Neuronal stem cell (in vitro differentiated cells): Measurements from ENCODE around the gene CDC14B.

Source experiments
- DNase-seq: peaks from one replicate; pipeline ENCODE4 v3.0.0-alpha.2; 2013; ENCODE audit warnings: low spot score
- H2AFZ ChIP-seq: one replicate; pipeline ENCODE4 v1.6.1; 2013; ENCODE audit warnings: mild to moderate bottlenecking, low read length, inconsistent platforms
- H2AK5ac ChIP-seq: 2 replicates; pipeline ENCODE4 v1.6.1; 2013; ENCODE audit warnings: low read depth, mild to moderate bottlenecking, inconsistent platforms, low read length, moderate library complexity, mixed read lengths
- H2BK120ac ChIP-seq: 2 replicates; pipeline ENCODE4 v1.6.1; 2013; ENCODE audit warnings: low read depth, mild to moderate bottlenecking, inconsistent platforms, low read length, moderate library complexity, mixed read lengths
- H2BK12ac ChIP-seq: one replicate; pipeline ENCODE4 v1.6.1; 2013; ENCODE audit warnings: low read length, inconsistent platforms
- H2BK15ac ChIP-seq: 2 replicates; pipeline ENCODE4 v1.6.1; 2013; ENCODE audit warnings: mild to moderate bottlenecking, low read length, inconsistent platforms, mixed read lengths
- H2BK5ac ChIP-seq: one replicate; pipeline ENCODE4 v1.6.1; 2013; ENCODE audit warnings: inconsistent platforms, mild to moderate bottlenecking, low read length, moderate library complexity
- H3K14ac ChIP-seq: one replicate; pipeline ENCODE4 v1.6.1; 2013; ENCODE audit warnings: low read length, inconsistent platforms
- H3K18ac ChIP-seq: 2 replicates; pipeline ENCODE4 v1.6.1; 2013; ENCODE audit warnings: low read length, inconsistent platforms
- H3K23ac ChIP-seq: 2 replicates; pipeline ENCODE4 v1.6.1; 2013; ENCODE audit warnings: low read depth, mild to moderate bottlenecking, mixed read lengths, low read length, inconsistent platforms; ENCODE audit not compliant: poor library complexity
- H3K27ac ChIP-seq: replicated peaks from 3 replicates; pipeline ENCODE4 v1.5.1; 2013; ENCODE audit warnings: low read length, inconsistent platforms
- H3K27me3 ChIP-seq, 3 experiments: 2 replicates each; pipeline ENCODE4 v1.6.1; 2013; ENCODE audit warnings: low read length in 3 of 3, mild to moderate bottlenecking in 2 of 3, inconsistent platforms in 1 of 3, low read depth in 1 of 3, mixed read lengths in 1 of 3, moderate library complexity in 1 of 3; ENCODE audit not compliant: control insufficient read depth in 3 of 3, insufficient read depth in 3 of 3
- H3K36me3 ChIP-seq, 2 donors: replicated peaks in 1 of 2; 2 replicates each; pipeline ENCODE4 v1.6.1; 2013; ENCODE audit warnings: low read length in 2 of 2; ENCODE audit not compliant: control insufficient read depth in 2 of 2, insufficient read depth in 2 of 2
- H3K4ac ChIP-seq: 2 replicates; pipeline ENCODE4 v1.6.1; 2013; ENCODE audit warnings: inconsistent platforms, mild to moderate bottlenecking, low read length, moderate library complexity
- H3K4me1 ChIP-seq, 2 donors: 1 replicate in 1 of 2; 2 replicates in 1 of 2; pipeline ENCODE4 v1.6.1; 2013; ENCODE audit warnings: low read length in 2 of 2, low read depth in 1 of 2; ENCODE audit not compliant: control insufficient read depth in 2 of 2, insufficient read depth in 1 of 2
- H3K4me2 ChIP-seq: one replicate; pipeline ENCODE4 v1.6.1; 2013; ENCODE audit warnings: mild to moderate bottlenecking, low read length, inconsistent platforms; ENCODE audit not compliant: insufficient read depth, poor library complexity, severe bottlenecking
- H3K4me3 ChIP-seq, 2 donors: 2 replicates each; pipeline ENCODE4 v1.5.1; 2013; ENCODE audit warnings: low read length in 2 of 2, mild to moderate bottlenecking in 2 of 2, inconsistent platforms in 1 of 2, moderate library complexity in 1 of 2
- H3K79me1 ChIP-seq: one replicate; pipeline ENCODE4 v1.6.1; 2013; ENCODE audit warnings: low read depth, mild to moderate bottlenecking, inconsistent platforms, low read length, moderate library complexity
- H3K9ac ChIP-seq: one replicate; pipeline ENCODE4 v1.6.1; 2013; ENCODE audit warnings: mild to moderate bottlenecking, low read depth, low read length, inconsistent platforms; ENCODE audit not compliant: poor library complexity
- H3K9me3 ChIP-seq, 2 donors: replicated peaks in 1 of 2; 2 replicates each; pipeline versions ENCODE3 to v1.6.1; 2013; ENCODE audit warnings: low read length in 2 of 2, mild to moderate bottlenecking in 2 of 2, inconsistent platforms in 1 of 2, low read depth in 1 of 2, mixed read lengths in 1 of 2, moderate library complexity in 1 of 2; ENCODE audit not compliant: control insufficient read depth in 2 of 2, insufficient read depth in 1 of 2
- H4K8ac ChIP-seq: one replicate; pipeline ENCODE4 v1.6.1; 2013; ENCODE audit warnings: low read depth, mild to moderate bottlenecking, inconsistent platforms, low read length, moderate library complexity
- H4K91ac ChIP-seq: one replicate; pipeline ENCODE4 v1.6.1; 2013; ENCODE audit warnings: low read length, low read depth, mild to moderate bottlenecking, inconsistent platforms; ENCODE audit not compliant: poor library complexity
- WGBS, 2 donors: extraction: QIAGEN DNeasy Blood & Tissue Kit; methylation state at CpG; one replicate each; pipeline ENCODE4 v1.1.7; 2013; ENCODE audit warnings: missing lambda C conversion rate in 2 of 2, mixed read lengths in 1 of 2; ENCODE audit not compliant: insufficient read length in 2 of 2, insufficient replicate concordance in 1 of 2; ENCODE audit errors: extremely low coverage in 2 of 2; 5-methylcytosine and 5-hydroxymethylcytosine counted together

The CDC14B gene

DNA sequence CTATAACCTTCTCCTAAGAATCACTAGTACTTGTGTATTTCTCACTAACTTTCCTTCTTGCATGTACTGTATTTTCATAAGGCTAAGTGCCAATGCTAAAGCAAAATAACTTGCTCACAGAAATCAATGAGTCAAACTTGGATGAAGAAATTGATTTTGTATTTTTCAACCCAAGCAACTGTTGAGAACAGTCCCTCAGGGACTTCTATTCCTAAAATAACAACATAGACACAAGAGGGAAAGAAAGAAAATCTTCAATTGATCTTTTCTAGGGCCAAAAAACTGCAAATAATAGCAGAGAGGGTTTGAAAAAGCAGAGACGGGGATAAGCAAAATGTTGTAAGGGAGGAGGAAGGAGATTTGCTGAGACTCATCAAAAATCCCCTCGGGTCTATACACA, 99.9 kb downstream of the CDC14B start:
- Histone ChIP-seq H3K27me3 (no peaks in the 10 kb centered on the region), H3K23ac (no peak overlapping the region), H2BK12ac (no peak overlapping the region), H2AK5ac (no peak overlapping the region), H2BK5ac (no peak overlapping the region), H3K27ac (no peak overlapping the region), H3K9me3 (no peaks in the 10 kb centered on the region), H3K4me2 (no peak overlapping the region), H3K4ac (no peak overlapping the region), H3K36me3 (peaks cover 3 to 66% of the 10 kb centered on the region in 2 donors), H2BK120ac (no peak overlapping the region), H3K4me1 (no peaks in the 10 kb centered on the region), H4K8ac (no peak overlapping the region), H3K14ac (no peak overlapping the region), H3K9ac (no peak overlapping the region), H3K79me1 (no peaks in the 10 kb centered on the region), H2BK15ac (no peak overlapping the region), H3K18ac (no peak overlapping the region), H4K91ac (no peak overlapping the region), H2AFZ (no peak overlapping the region), H3K4me3 (no peak overlapping the region)
- no peak for DNase-seq
- WGBS, 2 donors = no CpG with 5 or more reads among the region's 2 CpGs

GRCh38 chr9:96519095-96519494, 100.5 kb downstream of the CDC14B start:
- DNase-seq = no peak
- H2AFZ ChIP-seq = no peak overlapping the region
- WGBS, 2 donors = no CpG with 5 or more reads among the region's 7 CpGs

DNA sequence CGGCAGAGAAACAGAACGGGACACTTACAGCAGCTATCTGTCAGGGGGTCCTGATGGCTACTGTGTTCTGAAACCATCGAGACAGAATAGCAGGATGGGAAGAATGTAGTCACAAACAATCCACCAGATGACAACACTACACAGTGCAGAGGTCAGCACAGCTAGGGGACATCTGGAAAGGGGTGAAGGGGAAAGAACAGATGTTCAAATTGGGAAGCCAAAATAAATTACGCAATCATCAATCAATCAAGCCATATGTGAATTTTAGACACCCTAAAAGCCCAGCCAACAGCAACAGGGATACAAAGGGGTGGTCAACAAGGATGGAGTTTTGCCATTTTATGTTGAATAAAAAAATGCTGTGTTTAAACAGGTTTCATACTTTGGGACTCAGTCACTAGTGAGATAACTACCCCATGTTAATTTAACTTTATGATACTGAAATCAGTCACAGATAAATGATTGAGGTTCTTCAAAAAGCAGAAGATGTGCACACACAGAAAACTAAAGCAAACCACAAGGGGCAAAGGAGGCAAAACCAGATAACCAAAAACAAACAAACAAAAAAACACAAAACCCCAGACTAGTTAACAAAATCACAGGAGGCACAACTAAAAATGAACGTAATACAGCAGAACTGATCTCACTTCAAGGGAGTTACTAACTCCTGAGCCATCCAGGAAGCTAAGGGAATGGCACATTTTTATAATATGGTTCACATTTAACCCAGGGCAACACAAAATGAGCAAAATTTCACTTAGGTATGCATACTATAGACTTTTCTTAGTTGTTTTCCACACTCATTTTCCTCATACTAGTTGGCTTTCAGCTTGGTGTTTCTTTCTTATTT, 103.8 kb downstream of the CDC14B start:
- H3K23ac ChIP-seq = no peak overlapping the region
- no peak overlapping the region for H2BK15ac ChIP-seq
- H4K91ac ChIP-seq = no peak overlapping the region
- H2BK5ac ChIP-seq = no peak overlapping the region
- no peaks in the 10 kb centered on the region for H3K79me1 ChIP-seq
- H2AK5ac ChIP-seq = no peak overlapping the region
- no peak for DNase-seq
- no peak overlapping the region for H3K14ac ChIP-seq
- no CpG with 5 or more reads among the region's 5 CpGs for WGBS, 2 donors
- no peak overlapping the region for H2AFZ ChIP-seq
- H2BK120ac ChIP-seq = no peak overlapping the region
- H2BK12ac ChIP-seq = no peak overlapping the region
- no peak overlapping the region for H4K8ac ChIP-seq
- no peak overlapping the region for H3K4ac ChIP-seq
- no peak overlapping the region for H3K9ac ChIP-seq
- no peak overlapping the region for H3K4me3 ChIP-seq
- H3K9me3 ChIP-seq = no peaks in the 10 kb centered on the region
- no peak overlapping the region for H3K18ac ChIP-seq
- H3K27me3 ChIP-seq = no peaks in the 10 kb centered on the region
- H3K36me3 ChIP-seq = peaks cover 0 to 65% of the 10 kb centered on the region in 2 donors
- no peak overlapping the region for H3K4me2 ChIP-seq
- H3K4me1 ChIP-seq = no peaks in the 10 kb centered on the region
- H3K27ac ChIP-seq = no peak overlapping the region

More at GRCh38 chr9:96519095-96519494, 100.5 kb downstream of the CDC14B start:
- H4K91ac ChIP-seq = no peak overlapping the region
- H3K23ac ChIP-seq = no peak overlapping the region
- no peak overlapping the region for H2BK5ac ChIP-seq
- no peak overlapping the region for H3K4me2 ChIP-seq
- H3K27me3 ChIP-seq = no peaks in the 10 kb centered on the region
- H4K8ac ChIP-seq = no peak overlapping the region
- H3K9me3 ChIP-seq = no peaks in the 10 kb centered on the region
- no peak overlapping the region for H3K18ac ChIP-seq
- no peak overlapping the region for H3K4me3 ChIP-seq
- no peak overlapping the region for H2BK15ac ChIP-seq
- no peak overlapping the region for H3K9ac ChIP-seq
- H3K4ac ChIP-seq = no peak overlapping the region
- no peaks in the 10 kb centered on the region for H3K4me1 ChIP-seq
- no peak overlapping the region for H3K27ac ChIP-seq
- H3K14ac ChIP-seq = no peak overlapping the region
- H2BK12ac ChIP-seq = no peak overlapping the region
- no peaks in the 10 kb centered on the region for H3K79me1 ChIP-seq
- H3K36me3 ChIP-seq = peaks cover 3 to 67% of the 10 kb centered on the region in 2 donors
- H2BK120ac ChIP-seq = no peak overlapping the region
- H2AK5ac ChIP-seq = no peak overlapping the region

GRCh38 chr9:96514800-96515158, 104.9 kb downstream of the CDC14B start:
- H3K27ac ChIP-seq = no peak overlapping the region
- H3K9me3 ChIP-seq = no peaks in the 10 kb centered on the region
- no peak overlapping the region for H2BK120ac ChIP-seq
- no peak overlapping the region for H2AFZ ChIP-seq
- no peaks in the 10 kb centered on the region for H3K79me1 ChIP-seq
- H3K4me1 ChIP-seq = peaks cover 0 to 2% of the 10 kb centered on the region in 2 donors
- no peak overlapping the region for H3K14ac ChIP-seq
- H2AK5ac ChIP-seq = no peak overlapping the region
- H3K23ac ChIP-seq = no peak overlapping the region
- no peak overlapping the region for H3K18ac ChIP-seq
- no peak overlapping the region for H2BK5ac ChIP-seq
- peaks cover 0 to 59% of the 10 kb centered on the region in 2 donors for H3K36me3 ChIP-seq
- WGBS, 2 donors = no CpG with 5 or more reads among the region's 3 CpGs
- H2BK15ac ChIP-seq = no peak overlapping the region
- H3K4me3 ChIP-seq = no peak overlapping the region
- H4K8ac ChIP-seq = no peak overlapping the region
- DNase-seq = no peak
- no peak overlapping the region for H3K4me2 ChIP-seq
- H3K27me3 ChIP-seq = no peaks in the 10 kb centered on the region
- H2BK12ac ChIP-seq = no peak overlapping the region
- H3K4ac ChIP-seq = no peak overlapping the region
- H3K9ac ChIP-seq = no peak overlapping the region
- no peak overlapping the region for H4K91ac ChIP-seq
